Liver (tissue), 9 donors: ENCODE results near the gene TTLL7. TPM values are rescaled to one million over a fixed set of nuclear protein-coding genes. Genes with fewer than 3 reads are reported as not detected.

Experiments used
- DNase-seq: peaks from one replicate; pipeline ENCODE4 v3.0.0-alpha.2; 2017; ENCODE audit warnings: low spot score
- H3K27ac ChIP-seq, 2 donors: one replicate each; pipeline ENCODE4 v1.7.0; 2013; ENCODE audit warnings: inconsistent platforms in 2 of 2, low read length in 2 of 2, control low read depth in 1 of 2, low read depth in 1 of 2, mild to moderate bottlenecking in 1 of 2
- H3K27me3 ChIP-seq, 4 donors: one replicate each; pipeline versions ENCODE4 v1.6.1 to v1.7.0; 2013; ENCODE audit warnings: low read length in 3 of 4, inconsistent platforms in 1 of 4, mild to moderate bottlenecking in 1 of 4, moderate library complexity in 1 of 4; ENCODE audit not compliant: control insufficient read depth in 4 of 4, insufficient read depth in 4 of 4
- H3K36me3 ChIP-seq, 4 donors: one replicate each; pipeline versions ENCODE4 v1.6.1 to v1.7.0; 2013; ENCODE audit warnings: low read length in 3 of 4, mild to moderate bottlenecking in 3 of 4, low read depth in 1 of 4, moderate library complexity in 1 of 4; ENCODE audit not compliant: control insufficient read depth in 4 of 4, insufficient read depth in 3 of 4
- H3K4me1 ChIP-seq, 4 donors: one replicate each; pipeline versions ENCODE4 v1.6.1 to v1.7.0; 2013; ENCODE audit warnings: low read length in 3 of 4, mild to moderate bottlenecking in 3 of 4, moderate library complexity in 1 of 4; ENCODE audit not compliant: control insufficient read depth in 4 of 4, insufficient read depth in 4 of 4
- H3K4me3 ChIP-seq, 3 donors: one replicate each; pipeline versions ENCODE4 v1.6.1 to v1.7.0; 2013; ENCODE audit warnings: low read length in 3 of 3, control low read depth in 1 of 3, low read depth in 1 of 3, mild to moderate bottlenecking in 1 of 3
- H3K9ac ChIP-seq, 2 donors: one replicate each; pipeline ENCODE4 v1.7.0; 2013; ENCODE audit warnings: low read length in 2 of 2, mild to moderate bottlenecking in 2 of 2, moderate library complexity in 2 of 2, control low read depth in 1 of 2, low read depth in 1 of 2
- H3K9me3 ChIP-seq, 4 donors: one replicate each; pipeline versions ENCODE4 v1.6.1 to v1.7.0; 2013; ENCODE audit warnings: low read length in 3 of 4; ENCODE audit not compliant: control insufficient read depth in 4 of 4
- ATF3 ChIP-seq: IDR thresholded peaks from 2 replicates; pipeline ENCODE4 v1.6.1; 2016; ENCODE audit warnings: antibody characterized with exemption
- CTCF ChIP-seq: fragments of 150-350 bp; IDR thresholded peaks from 2 replicates; pipeline ENCODE4 v1.5.1; 2017; ENCODE audit warnings: improper control_type of control experiment, low read depth, low read length; ENCODE audit not compliant: missing input control
- EGR1 ChIP-seq, 2 donors: IDR thresholded peaks; 2 replicates each; pipeline ENCODE4 v1.6.1; 2016 to 2018; ENCODE audit warnings: antibody characterized with exemption in 2 of 2, low read depth in 2 of 2
- FOXA1 ChIP-seq: IDR thresholded peaks from 2 replicates; pipeline ENCODE4 v1.6.1; 2016; ENCODE audit warnings: antibody characterized with exemption
- FOXA2 ChIP-seq: IDR thresholded peaks from 2 replicates; pipeline ENCODE4 v1.6.1; 2016; ENCODE audit warnings: antibody characterized with exemption
- GABPA ChIP-seq, 2 donors: IDR thresholded peaks in 1 of 2; conservative IDR thresholded peaks in 1 of 2; 2 replicates each; pipeline ENCODE4 v1.6.1; 2016; ENCODE audit warnings: antibody characterized with exemption in 2 of 2, mild to moderate bottlenecking in 1 of 2, moderate library complexity in 1 of 2
- HNF4A ChIP-seq, 2 donors: conservative IDR thresholded peaks; 2 replicates each; pipeline ENCODE4 v1.6.1; 2016; ENCODE audit warnings: antibody characterized with exemption in 2 of 2, mild to moderate bottlenecking in 2 of 2
- HNF4G ChIP-seq: IDR thresholded peaks from 2 replicates; pipeline ENCODE4 v1.6.1; 2016; ENCODE audit warnings: antibody characterized with exemption
- NR2F2 ChIP-seq: IDR thresholded peaks from 2 replicates; pipeline ENCODE4 v1.6.1; 2016; ENCODE audit warnings: antibody characterized with exemption
- RAD21 ChIP-seq, 2 donors: IDR thresholded peaks; 2 replicates each; pipeline ENCODE4 v1.6.1; 2016; ENCODE audit warnings: antibody characterized with exemption in 2 of 2, mild to moderate bottlenecking in 2 of 2
- RXRA ChIP-seq, 2 donors: IDR thresholded peaks; 2 replicates each; pipeline ENCODE4 v1.6.1; 2017 to 2018; ENCODE audit warnings: antibody characterized with exemption in 2 of 2, mild to moderate bottlenecking in 1 of 2
- TAF1 ChIP-seq: conservative IDR thresholded peaks from 2 replicates; pipeline ENCODE4 v1.6.1; 2016; ENCODE audit warnings: antibody characterized with exemption, mild to moderate bottlenecking
- YY1 ChIP-seq: IDR thresholded peaks from 2 replicates; pipeline ENCODE4 v1.6.1; 2016; ENCODE audit warnings: antibody characterized with exemption, mild to moderate bottlenecking
- WGBS: extraction: QIAGEN DNeasy Blood & Tissue Kit; methylation state at CpG from one replicate; pipeline ENCODE4 v1.1.7; 2013; 5-methylcytosine and 5-hydroxymethylcytosine counted together
- polyA plus RNA-seq, 2 donors: library from polyadenylated mRNA; stranded (reverse) in 1 of 2; unstranded in 1 of 2; fragments of 200-250 nt in 1 of 2; fragments of >200 nt in 1 of 2; fragmentation: Nextera tagmentation in 1 of 2; extraction: Ambion mirVana in 1 of 2; gene quantifications; one replicate each; pipeline versions ENCODE4 v1.2.1 to v1.2.3, GENCODE V29; 2013 to 2015
- total RNA-seq, 2 donors: library from RNA; depleted of rRNA; stranded (reverse); fragments of >200 nt; gene quantifications; one replicate each; pipeline ENCODE4 v1.2.3, GENCODE V29; 2014
- TF ChIP-seq, protein P1 (sequence below): IDR thresholded peaks from 2 replicates; pipeline ENCODE4 v1.6.1; 2016; ENCODE audit warnings: antibody characterized with exemption
- TF ChIP-seq, protein P2 (sequence below): IDR thresholded peaks from 2 replicates; pipeline ENCODE4 v1.6.1; 2016; ENCODE audit warnings: antibody characterized with exemption, mild to moderate bottlenecking
- TF ChIP-seq, protein P3 (sequence below): IDR thresholded peaks from 2 replicates; pipeline ENCODE4 v1.6.1; 2016; ENCODE audit warnings: antibody characterized with exemption
- donor health status: healthy.
- donor health status: healthy.
- donor health status: healthy.
- donor health status: healthy.
- donor health status: healthy.

TTLL7 gene
- total and polyA plus RNA-seq, 4 donors, result 1.1 to 6.0 (median 1.9) TPM

DNA sequence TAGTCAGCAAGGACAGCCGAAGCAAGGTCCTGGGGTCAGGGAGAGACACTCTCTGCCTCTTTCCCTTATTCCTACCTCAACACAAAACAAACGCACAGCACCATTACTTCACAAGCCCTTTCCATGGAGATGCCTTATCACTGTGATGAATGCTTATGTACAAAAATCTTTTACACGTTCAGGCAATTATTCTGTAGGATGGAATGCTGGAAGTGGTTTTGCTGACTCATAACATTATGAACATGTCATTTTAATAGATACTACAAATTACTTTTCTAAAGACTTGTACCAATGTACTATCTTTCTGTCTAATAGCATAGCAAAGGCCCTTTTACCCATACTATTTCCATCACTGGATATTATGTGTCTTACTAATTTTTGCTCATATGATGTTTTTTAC is 98.4 kb downstream of the TTLL7 start:
- no peak for DNase-seq
- no peaks in the 10 kb centered on the region for H3K27me3 ChIP-seq
- WGBS, result 92% methylated on average over 3 of the region's 3 CpGs

GRCh38 chr1:83897516-83897915 is 101.4 kb downstream of the TTLL7 start:
- H3K36me3 ChIP-seq, result no peaks in the 10 kb centered on the region
- no peak overlapping the region for H3K9ac ChIP-seq
- H3K9me3 ChIP-seq, result no peaks in the 10 kb centered on the region
- H3K27me3 ChIP-seq, result no peaks in the 10 kb centered on the region
- TF ChIP-seq, protein P1, sequence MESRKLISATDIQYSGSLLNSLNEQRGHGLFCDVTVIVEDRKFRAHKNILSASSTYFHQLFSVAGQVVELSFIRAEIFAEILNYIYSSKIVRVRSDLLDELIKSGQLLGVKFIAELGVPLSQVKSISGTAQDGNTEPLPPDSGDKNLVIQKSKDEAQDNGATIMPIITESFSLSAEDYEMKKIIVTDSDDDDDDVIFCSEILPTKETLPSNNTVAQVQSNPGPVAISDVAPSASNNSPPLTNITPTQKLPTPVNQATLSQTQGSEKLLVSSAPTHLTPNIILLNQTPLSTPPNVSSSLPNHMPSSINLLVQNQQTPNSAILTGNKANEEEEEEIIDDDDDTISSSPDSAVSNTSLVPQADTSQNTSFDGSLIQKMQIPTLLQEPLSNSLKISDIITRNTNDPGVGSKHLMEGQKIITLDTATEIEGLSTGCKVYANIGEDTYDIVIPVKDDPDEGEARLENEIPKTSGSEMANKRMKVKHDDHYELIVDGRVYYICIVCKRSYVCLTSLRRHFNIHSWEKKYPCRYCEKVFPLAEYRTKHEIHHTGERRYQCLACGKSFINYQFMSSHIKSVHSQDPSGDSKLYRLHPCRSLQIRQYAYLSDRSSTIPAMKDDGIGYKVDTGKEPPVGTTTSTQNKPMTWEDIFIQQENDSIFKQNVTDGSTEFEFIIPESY, result no peak
- TF ChIP-seq RAD21 (IDR thresholded peaks at IDR 0.05) (no peak), TAF1 (no peak), EGR1 (IDR thresholded peaks at IDR 0.05; ENCODE audit: low read depth in 2 of 2) (no peak), YY1 (no peak), FOXA2 (no peak), RXRA (IDR thresholded peaks at IDR 0.05) (no peak), CTCF (no peak), ATF3 (no peak), HNF4G (no peak), GABPA (IDR thresholded peaks at IDR 0.05 in 1 of 2, conservative IDR thresholded peaks at IDR 0.05 in 1 of 2) (no peak), HNF4A (conservative IDR thresholded peaks at IDR 0.05) (no peak), FOXA1 (no peak), NR2F2 (no peak)
- TF ChIP-seq, protein P2, sequence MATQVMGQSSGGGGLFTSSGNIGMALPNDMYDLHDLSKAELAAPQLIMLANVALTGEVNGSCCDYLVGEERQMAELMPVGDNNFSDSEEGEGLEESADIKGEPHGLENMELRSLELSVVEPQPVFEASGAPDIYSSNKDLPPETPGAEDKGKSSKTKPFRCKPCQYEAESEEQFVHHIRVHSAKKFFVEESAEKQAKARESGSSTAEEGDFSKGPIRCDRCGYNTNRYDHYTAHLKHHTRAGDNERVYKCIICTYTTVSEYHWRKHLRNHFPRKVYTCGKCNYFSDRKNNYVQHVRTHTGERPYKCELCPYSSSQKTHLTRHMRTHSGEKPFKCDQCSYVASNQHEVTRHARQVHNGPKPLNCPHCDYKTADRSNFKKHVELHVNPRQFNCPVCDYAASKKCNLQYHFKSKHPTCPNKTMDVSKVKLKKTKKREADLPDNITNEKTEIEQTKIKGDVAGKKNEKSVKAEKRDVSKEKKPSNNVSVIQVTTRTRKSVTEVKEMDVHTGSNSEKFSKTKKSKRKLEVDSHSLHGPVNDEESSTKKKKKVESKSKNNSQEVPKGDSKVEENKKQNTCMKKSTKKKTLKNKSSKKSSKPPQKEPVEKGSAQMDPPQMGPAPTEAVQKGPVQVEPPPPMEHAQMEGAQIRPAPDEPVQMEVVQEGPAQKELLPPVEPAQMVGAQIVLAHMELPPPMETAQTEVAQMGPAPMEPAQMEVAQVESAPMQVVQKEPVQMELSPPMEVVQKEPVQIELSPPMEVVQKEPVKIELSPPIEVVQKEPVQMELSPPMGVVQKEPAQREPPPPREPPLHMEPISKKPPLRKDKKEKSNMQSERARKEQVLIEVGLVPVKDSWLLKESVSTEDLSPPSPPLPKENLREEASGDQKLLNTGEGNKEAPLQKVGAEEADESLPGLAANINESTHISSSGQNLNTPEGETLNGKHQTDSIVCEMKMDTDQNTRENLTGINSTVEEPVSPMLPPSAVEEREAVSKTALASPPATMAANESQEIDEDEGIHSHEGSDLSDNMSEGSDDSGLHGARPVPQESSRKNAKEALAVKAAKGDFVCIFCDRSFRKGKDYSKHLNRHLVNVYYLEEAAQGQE, result no peak
- TF ChIP-seq, protein P3, sequence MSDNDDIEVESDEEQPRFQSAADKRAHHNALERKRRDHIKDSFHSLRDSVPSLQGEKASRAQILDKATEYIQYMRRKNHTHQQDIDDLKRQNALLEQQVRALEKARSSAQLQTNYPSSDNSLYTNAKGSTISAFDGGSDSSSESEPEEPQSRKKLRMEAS, result no peak
- H3K27ac ChIP-seq, result no peak overlapping the region
- over 99% methylated on average over 2 of the region's 2 CpGs for WGBS
- H3K4me3 ChIP-seq, result no peak overlapping the region
- H3K4me1 ChIP-seq, result peaks cover 0 to 12% (median 6%) of the 10 kb centered on the region in 4 donors
- no peak for DNase-seq

More for the DNA sequence above, 98.4 kb downstream of the TTLL7 start:
- no peak overlapping the region for H3K27ac ChIP-seq
- H3K9me3 ChIP-seq, result no peaks in the 10 kb centered on the region
- no peaks in the 10 kb centered on the region for H3K36me3 ChIP-seq
- H3K4me3 ChIP-seq, result no peak overlapping the region
- no peak for TF ChIP-seq ATF3
- TF ChIP-seq, protein P3, result no peak
- TF ChIP-seq, protein P2, result no peak
- H3K9ac ChIP-seq, result no peak overlapping the region
- peaks cover 0 to 12% (median 6%) of the 10 kb centered on the region in 4 donors for H3K4me1 ChIP-seq
